ENCODE results near the gene IFITM5. TPM values are rescaled to one million over a fixed set of nuclear protein-coding genes. Genes with fewer than 3 reads are reported as not detected.

Gene IFITM5
- total RNA-seq, 1 experiment from 2014 or later = not detected

DNA sequence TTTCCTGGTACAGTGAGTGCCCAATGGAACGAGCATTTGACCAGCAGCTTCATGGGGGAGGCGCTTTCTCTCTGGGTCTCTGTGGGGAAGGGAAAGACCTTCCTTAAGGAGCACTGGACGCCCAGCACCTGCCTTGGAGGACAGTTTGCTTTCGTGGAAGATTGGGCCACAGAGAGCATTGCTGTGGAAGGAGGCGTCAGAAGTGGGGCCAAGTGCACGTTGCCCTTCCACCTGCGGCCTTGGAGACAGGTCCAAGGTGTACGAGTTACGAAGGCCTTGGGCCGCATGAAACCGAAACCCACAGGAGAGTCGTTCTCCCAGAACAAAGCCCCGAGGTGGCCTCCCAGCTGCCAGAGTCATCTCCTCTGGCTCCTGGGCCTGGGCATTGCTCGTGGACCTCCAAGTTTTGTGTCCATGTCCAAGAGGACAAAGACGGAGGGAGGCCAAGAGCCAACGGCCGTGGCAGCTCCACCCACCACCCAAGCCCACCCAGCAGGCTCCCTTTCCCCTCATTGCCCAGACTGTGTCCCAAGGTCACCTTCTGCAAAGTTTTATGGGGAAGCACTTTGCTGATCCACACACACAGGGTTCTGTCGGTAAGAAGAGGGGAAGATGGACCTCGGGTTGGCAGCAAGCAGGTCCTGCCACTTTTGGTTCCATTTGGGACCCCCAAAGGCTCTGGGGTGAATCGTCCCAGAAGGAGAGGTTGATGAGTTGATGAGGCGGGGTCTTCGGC is 27.0 kb downstream of the IFITM5 start:
- no peak overlapping the region for H4K5ac ChIP-seq (ENCODE audit: insufficient read length, low read depth, low read length)
- peaks cover 6% of the 10 kb centered on the region for H3K4me1 ChIP-seq (ENCODE audit: insufficient read depth, low read length)
- no peak overlapping the region for H3K27ac ChIP-seq (ENCODE audit: insufficient read length, low read depth, low read length)
- H3K79me1 ChIP-seq (ENCODE audit: insufficient read depth, low read depth, low read length, poor library complexity, severe bottlenecking) = no peaks in the 10 kb centered on the region
- H3K4ac ChIP-seq (ENCODE audit: low read depth, low read length) = no peak overlapping the region
- no peaks in the 10 kb centered on the region for H4K20me1 ChIP-seq (ENCODE audit: control insufficient read depth, insufficient read depth, insufficient read length)
- Mint-ChIP-seq H3K4me3 (no peak overlapping the region), H3K27ac (no peak overlapping the region), H3K36me3 (ENCODE audit: insufficient read depth in 1 of 3, low read depth in 3 of 3) (no peaks in the 10 kb centered on the region; a peak in 1 of 7 replicates), H3K27me3 (ENCODE audit: low read depth) (peaks cover 11% of the 10 kb centered on the region), H3K4me1 (peaks cover 34 to 42% of the 10 kb centered on the region in 2 experiments), H3K9me3 (peaks cover 8% of the 10 kb centered on the region in 2 experiments; a peak in 4 of 5 replicates)
- no peaks in the 10 kb centered on the region for H3K27me3 ChIP-seq (ENCODE audit: insufficient read depth, low read length)
- H3K79me2 ChIP-seq (ENCODE audit: insufficient read depth, low read length) = no peaks in the 10 kb centered on the region
- no peak overlapping the region for H2BK15ac ChIP-seq (ENCODE audit: low read depth, low read length)
- H2BK20ac ChIP-seq (ENCODE audit: low read depth, low read length, poor library complexity, severe bottlenecking) = no peak overlapping the region
- no peak overlapping the region for H2BK12ac ChIP-seq (ENCODE audit: insufficient read length, low read depth, low read length)
- no peaks in the 10 kb centered on the region for H3K9me3 ChIP-seq (ENCODE audit: control insufficient read depth, low read depth, low read length)
- no peak overlapping the region for H3K23ac ChIP-seq (ENCODE audit: insufficient read length, low read depth, low read length)
- no peak overlapping the region for H2AFZ ChIP-seq (ENCODE audit: low read length)
- no peak overlapping the region for H2BK120ac ChIP-seq (ENCODE audit: low read depth, low read length, poor library complexity, severe bottlenecking)
- no peaks in the 10 kb centered on the region for H3K23me2 ChIP-seq (ENCODE audit: insufficient read length, low read depth, low read length, poor library complexity, severe bottlenecking)
- no peak overlapping the region for H2BK5ac ChIP-seq (ENCODE audit: insufficient read length, low read length)
- no CpG with 5 or more reads among the region's 22 CpGs for WGBS (ENCODE audit: extremely low coverage, insufficient read length, low lambda C conversion rate)
- H4K91ac ChIP-seq (ENCODE audit: insufficient read length, low read depth, low read length) = no peak overlapping the region
- H3K18ac ChIP-seq (ENCODE audit: insufficient read length, low read depth, low read length) = no peak overlapping the region
- peak; percentile 20 for DNase-seq
- H4K8ac ChIP-seq (replicated peaks; ENCODE audit: insufficient read length, low read depth, low read length) = no peak overlapping the region
- no peak overlapping the region for H3K9ac ChIP-seq (ENCODE audit: extremely low read depth, insufficient read length, low read length)
- TF ChIP-seq, protein P1, sequence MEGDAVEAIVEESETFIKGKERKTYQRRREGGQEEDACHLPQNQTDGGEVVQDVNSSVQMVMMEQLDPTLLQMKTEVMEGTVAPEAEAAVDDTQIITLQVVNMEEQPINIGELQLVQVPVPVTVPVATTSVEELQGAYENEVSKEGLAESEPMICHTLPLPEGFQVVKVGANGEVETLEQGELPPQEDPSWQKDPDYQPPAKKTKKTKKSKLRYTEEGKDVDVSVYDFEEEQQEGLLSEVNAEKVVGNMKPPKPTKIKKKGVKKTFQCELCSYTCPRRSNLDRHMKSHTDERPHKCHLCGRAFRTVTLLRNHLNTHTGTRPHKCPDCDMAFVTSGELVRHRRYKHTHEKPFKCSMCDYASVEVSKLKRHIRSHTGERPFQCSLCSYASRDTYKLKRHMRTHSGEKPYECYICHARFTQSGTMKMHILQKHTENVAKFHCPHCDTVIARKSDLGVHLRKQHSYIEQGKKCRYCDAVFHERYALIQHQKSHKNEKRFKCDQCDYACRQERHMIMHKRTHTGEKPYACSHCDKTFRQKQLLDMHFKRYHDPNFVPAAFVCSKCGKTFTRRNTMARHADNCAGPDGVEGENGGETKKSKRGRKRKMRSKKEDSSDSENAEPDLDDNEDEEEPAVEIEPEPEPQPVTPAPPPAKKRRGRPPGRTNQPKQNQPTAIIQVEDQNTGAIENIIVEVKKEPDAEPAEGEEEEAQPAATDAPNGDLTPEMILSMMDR (conservative IDR thresholded peaks at IDR 0.05) = no peak
- H3K56ac ChIP-seq (ENCODE audit: insufficient read length, low read depth, low read length) = no peak overlapping the region
- no peak overlapping the region for H3K4me2 ChIP-seq (ENCODE audit: insufficient read depth, insufficient read length, low read length)
- H3K14ac ChIP-seq (ENCODE audit: insufficient read depth, low read length) = no peak overlapping the region
- no peak overlapping the region for H3T11ph ChIP-seq (ENCODE audit: low read length)
- no peak overlapping the region for H2AK5ac ChIP-seq (ENCODE audit: insufficient read length, low read length)
